K562 (cell line): ENCODE measurements around the gene CASR. TPM values are rescaled to one million over a fixed set of nuclear protein-coding genes. Genes with fewer than 3 reads are reported as not detected.

Experiments used
- ATAC-seq: fragments of 200-7000 bp; cut with Tn5 transposase; 3 replicates; pipeline ENCODE4 v1.9.1; 2020; ENCODE audit warnings: moderate library complexity
- BruUV-seq: library from RNA; stranded (reverse); fragments of 400-500 nt; replicated peaks from 2 replicates; lab custom pipeline; 2021; lab: Mats Ljungman, UMichigan
- CTCF ChIA-PET: fragments of 300-600 bp; formaldehyde crosslinking; extraction: SDS; loops from one replicate; lab custom pipeline; 2021; ENCODE audit warnings: low intra/inter-chr PET ratio; lab: Yijun Ruan, JAX
- POLR2A ChIA-PET: fragments of 300-600, 350-650 bp; sonication (Branson Sonifier 250); formaldehyde crosslinking; extraction: SDS; loops from one replicate; lab custom pipeline; 2021; ENCODE audit warnings: antibody characterized with exemption, inconsistent platforms; lab: Yijun Ruan, JAX
- DNase-seq, 4 experiments: peaks; one replicate each; pipeline versions ENCODE4 v3.0.0 to v3.0.0-alpha.2; 2011 to 2018; ENCODE audit warnings: low spot score in 3 of 4, mixed read lengths in 3 of 4; ENCODE audit errors: extremely low read depth in 1 of 4
- FAIRE-seq: peaks from 2 replicates; lab custom pipeline; 2011; peaks lifted over from hg19 to GRCh38; lab: Jason Lieb, UNC
- H2AFZ ChIP-seq: 2 replicates; pipeline ENCODE4 v1.6.0; 2011; ENCODE audit warnings: low read depth, low read length, control low read depth, inconsistent platforms
- H3K27ac ChIP-seq: fragments of 200-600 bp; 3 replicates; pipeline ENCODE4 v1.8.0; 2011; ENCODE audit warnings: low read depth, mild to moderate bottlenecking, control low read depth, inconsistent platforms, low read length, moderate library complexity, mixed read lengths; ENCODE audit errors: extremely low read depth
- H3K27me3 ChIP-seq, 2 experiments: fragments of 300-600 bp in 1 of 2; 2 replicates in 1 of 2; 3 replicates in 1 of 2; pipeline versions ENCODE4 v1.6.0 to v1.8.0; 2011; ENCODE audit warnings: inconsistent platforms in 2 of 2, low read length in 2 of 2, mild to moderate bottlenecking in 1 of 2, mixed read lengths in 1 of 2, moderate library complexity in 1 of 2; ENCODE audit not compliant: control insufficient read depth in 2 of 2, insufficient read depth in 2 of 2
- H3K36me3 ChIP-seq: fragments of 300-600 bp; 3 replicates; pipeline ENCODE4 v1.8.0; 2011; ENCODE audit warnings: mild to moderate bottlenecking, low read length, inconsistent platforms; ENCODE audit not compliant: control insufficient read depth, insufficient read depth
- H3K4me1 ChIP-seq, 2 experiments: fragments of 200-600 bp in 1 of 2; replicated peaks in 1 of 2; 2 replicates in 1 of 2; 3 replicates in 1 of 2; pipeline versions ENCODE4 v1.5.1 to v1.8.0; 2011; ENCODE audit warnings: inconsistent platforms in 2 of 2, low read length in 2 of 2, mild to moderate bottlenecking in 1 of 2, mixed read lengths in 1 of 2, moderate library complexity in 1 of 2; ENCODE audit not compliant: control insufficient read depth in 2 of 2, insufficient read depth in 2 of 2
- H3K4me2 ChIP-seq: 2 replicates; pipeline ENCODE4 v1.6.1; 2011; ENCODE audit warnings: low read length, control low read depth, inconsistent platforms, mixed read lengths; ENCODE audit not compliant: insufficient read depth
- H3K4me3 ChIP-seq: fragments of 200-600 bp; sonication (generic), shearing (Covaris generic); 2 replicates; pipeline ENCODE4 v1.5.1; 2016; ENCODE audit warnings: control low read depth, inconsistent platforms
- H3K79me2 ChIP-seq: fragments of 200-600 bp; 3 replicates; pipeline ENCODE4 v1.8.0; 2011; ENCODE audit warnings: low read length, inconsistent platforms; ENCODE audit not compliant: control insufficient read depth, insufficient read depth
- H3K9ac ChIP-seq, 2 experiments: 2 replicates each; pipeline versions ENCODE4 v1.6.0 to v1.6.1; 2011; ENCODE audit warnings: low read depth in 2 of 2, low read length in 2 of 2, control low read depth in 1 of 2, inconsistent platforms in 1 of 2, mild to moderate bottlenecking in 1 of 2, mixed read lengths in 1 of 2; ENCODE audit not compliant: insufficient read depth in 1 of 2
- H3K9me1 ChIP-seq: one replicate; pipeline ENCODE4 v1.6.0; 2011; ENCODE audit warnings: inconsistent platforms, mild to moderate bottlenecking, low read length, moderate library complexity; ENCODE audit not compliant: control insufficient read depth, insufficient read depth
- H3K9me3 ChIP-seq: replicated peaks from 2 replicates; pipeline ENCODE4 v1.5.1; 2011; ENCODE audit warnings: low read depth, low read length, inconsistent platforms; ENCODE audit not compliant: control insufficient read depth, insufficient read depth
- H4K20me1 ChIP-seq: replicated peaks from 2 replicates; pipeline ENCODE4 v1.6.1; 2011; ENCODE audit warnings: low read length, inconsistent platforms, mixed read lengths; ENCODE audit not compliant: control insufficient read depth, insufficient read depth
- ARHGAP35 ChIP-seq: fragments of 450-650 bp; IDR thresholded peaks from 2 replicates; pipeline ENCODE4 v1.6.1; 2018; ENCODE audit not compliant: partially characterized antibody
- ATF2 ChIP-seq: sonication (generic); formaldehyde crosslinking; IDR thresholded peaks from 2 replicates; pipeline ENCODE4 v1.8.1; 2022; ENCODE audit warnings: missing genetic modification reagents
- BCOR ChIP-seq: fragments of 450-650 bp; IDR thresholded peaks from 2 replicates; pipeline ENCODE4 v1.6.1; 2016
- DACH1 ChIP-seq: fragments of 450-650 bp; IDR thresholded peaks from 2 replicates; pipeline ENCODE4 v1.6.1; 2018; ENCODE audit not compliant: partially characterized antibody
- ESRRB ChIP-seq: fragments of 250-450 bp; sonication (Bioruptor Pico); IDR thresholded peaks from 2 replicates; pipeline ENCODE4 v1.5.0; 2020; ENCODE audit warnings: mild to moderate bottlenecking, moderate library complexity, borderline replicate concordance
- ETV5 ChIP-seq: sonication (generic); formaldehyde crosslinking; IDR thresholded peaks from 2 replicates; pipeline ENCODE4 v1.4.0; 2020; ENCODE audit warnings: low read depth, mild to moderate bottlenecking, missing genetic modification reagents
- MAFG ChIP-seq: fragments of 450-650 bp; conservative IDR thresholded peaks from 2 replicates; pipeline ENCODE4 v1.6.1; 2016; ENCODE audit warnings: missing genetic modification characterization, missing compliant biosample characterization
- PCBP1 ChIP-seq: fragments of 200-400 bp; formaldehyde crosslinking; IDR thresholded peaks from 2 replicates; pipeline ENCODE4 v1.6.1; 2018; ENCODE audit warnings: mild to moderate bottlenecking, low read depth, low read length; ENCODE audit not compliant: poor library complexity, severe bottlenecking
- SIN3A ChIP-seq, 2 experiments: fragments of 150-350 bp in 1 of 2; IDR thresholded peaks; 2 replicates each; pipeline ENCODE4 v1.6.1; 2011 to 2016; ENCODE audit warnings: borderline replicate concordance in 2 of 2, low read depth in 2 of 2, low read length in 2 of 2, mild to moderate bottlenecking in 2 of 2, moderate library complexity in 2 of 2; ENCODE audit not compliant: control insufficient read depth in 1 of 2
- TFAP4 ChIP-seq: sonication (generic); formaldehyde crosslinking; IDR thresholded peaks from 2 replicates; pipeline ENCODE4 v1.8.0; 2022; ENCODE audit warnings: missing genetic modification reagents, mild to moderate bottlenecking, moderate library complexity, borderline replicate concordance
- ZEB2 ChIP-seq: fragments of 450-650 bp; IDR thresholded peaks from 2 replicates; pipeline ENCODE4 v1.6.1; 2016
- ZNF311 ChIP-seq: fragments of 250-450 bp; sonication (Bioruptor Pico); IDR thresholded peaks from 2 replicates; pipeline ENCODE4 v1.4.0; 2020; ENCODE audit warnings: mild to moderate bottlenecking, moderate library complexity
- ZNF76 ChIP-seq: fragments of 250-450 bp; sonication (Bioruptor Pico); IDR thresholded peaks from 2 replicates; pipeline ENCODE4 v1.4.0; 2020; ENCODE audit warnings: mild to moderate bottlenecking, moderate library complexity, borderline replicate concordance
- WGBS: fragments of 100-300 bp; shearing (Covaris generic); methylation state at CpG from one replicate; pipeline ENCODE4 v1.1.6; 2016; ENCODE audit warnings: low coverage, mixed read lengths; ENCODE audit not compliant: insufficient coverage; ENCODE audit errors: missing lambda C conversion rate; 5-methylcytosine and 5-hydroxymethylcytosine counted together
- in situ Hi-C: fragments of 300-500 bp; cut with MboI; formaldehyde crosslinking; loops from 4 replicates; pipeline ENCODE4 v1.15.0; 2018; ENCODE audit warnings: inconsistent platforms, mixed read lengths
- intact Hi-C: fragments of 100-400 bp; cut with micrococcal nuclease; formaldehyde crosslinking; loops from 2 replicates; pipeline ENCODE4 v1.14.2; 2022
- polyA plus RNA-seq, 8 experiments: library from polyadenylated mRNA; depleted of rRNA in 4 of 8; stranded (reverse) in 5 of 8; unstranded in 3 of 8; fragments of >200 nt; fragmentation: Nextera tagmentation in 2 of 8; fragmentation: Illumina TruSeq in 1 of 8; extraction: Ambion mirVana in 2 of 8; extraction: Trizol in 1 of 8; gene quantifications; 2 replicates each; pipeline versions ENCODE4 v1.2.1 to v1.2.3, GENCODE V29; 2011 to 2014; ENCODE audit warnings: inconsistent platforms in 1 of 8, missing spikeins in 1 of 8
- total RNA-seq, 7 experiments: library from RNA; depleted of rRNA in 6 of 7; stranded (reverse); fragments of >200 nt in 6 of 7; fragmentation: Illumina TruSeq in 2 of 7; extraction: Trizol in 2 of 7; gene quantifications; 2 replicates each; pipeline versions ENCODE4 v1.2.1 to v1.2.3, GENCODE V29; 2011 to 2021; ENCODE audit warnings: low replicate concordance in 1 of 7

The CASR gene
- total and polyA plus RNA-seq, 9 of the 15 experiments (the other 6 are each of a cell fraction or from before 2014, with no cell fraction given), result not detected

- Histone ChIP-seq H3K27me3 (peaks cover 0 to 4% of the 10 kb centered on the region in 2 experiments; a peak in 1 of 5 replicates), H3K36me3 (no peaks in the 10 kb centered on the region), H4K20me1 (no peaks in the 10 kb centered on the region), H3K4me2 (no peak overlapping the region), H3K4me1 (no peaks in the 10 kb centered on the region), H3K9ac (no peak overlapping the region), H3K9me3 (no peaks in the 10 kb centered on the region), H3K9me1 (no peaks in the 10 kb centered on the region), H2AFZ (no peak overlapping the region), H3K4me3 (no peak overlapping the region), H3K27ac (no peak overlapping the region), H3K79me2 (no peaks in the 10 kb centered on the region)
- BruUV-seq, result no TSS peak
- no peak for TF ChIP-seq ETV5 (CRISPR knock-in tag)
- intact Hi-C loops, result no loop called here
- FAIRE-seq (no peak), DNase-seq (no peak), ATAC-seq (no peak)
- ChIA-PET POLR2A (no interaction called here), CTCF (no interaction called here)
- 0% methylated on average over 9 of the region's 9 CpGs for WGBS
- in situ Hi-C loops, result no loop called here
These were observed 48.1 kb downstream of the CASR start for GRCh38 chr3:122231465-122232157.

GRCh38 chr3:122232485-122232884, 49.0 kb downstream of the CASR start:
- intact Hi-C loops (no loop called here), in situ Hi-C loops (no loop called here)
- ChIA-PET CTCF (no interaction called here), POLR2A (no interaction called here)
- FAIRE-seq (no peak), DNase-seq (no peak), ATAC-seq (no peak)
- Histone ChIP-seq H3K36me3 (no peaks in the 10 kb centered on the region), H3K4me3 (no peak overlapping the region), H3K9me1 (no peaks in the 10 kb centered on the region), H3K27me3 (peaks cover 0 to 4% of the 10 kb centered on the region in 2 experiments; a peak in 1 of 5 replicates), H3K79me2 (no peaks in the 10 kb centered on the region), H4K20me1 (no peaks in the 10 kb centered on the region), H3K27ac (no peak overlapping the region), H3K9me3 (no peaks in the 10 kb centered on the region), H3K4me2 (no peak overlapping the region), H3K9ac (no peak overlapping the region), H2AFZ (no peak overlapping the region), H3K4me1 (no peaks in the 10 kb centered on the region)
- TF ChIP-seq BCOR (no peak), DACH1 (no peak), PCBP1 (no peak), ZNF76 (CRISPR knock-in tag) (no peak), ESRRB (no peak), ATF2 (CRISPR knock-in tag) (no peak), ZEB2 (no peak), ZNF311 (CRISPR knock-in tag) (no peak), MAFG (tag) (no peak), SIN3A (IDR thresholded peaks at IDR 0.05; ENCODE audit: borderline replicate concordance in 2 of 2, control insufficient read depth in 1 of 2, low read depth in 2 of 2, low read length in 2 of 2) (no peak), ARHGAP35 (no peak), TFAP4 (CRISPR knock-in tag) (no peak)
- no TSS peak for BruUV-seq
- 4% methylated on average over 2 of the region's 4 CpGs for WGBS
